ENCODE measurements around the gene CELSR1.

DNA sequence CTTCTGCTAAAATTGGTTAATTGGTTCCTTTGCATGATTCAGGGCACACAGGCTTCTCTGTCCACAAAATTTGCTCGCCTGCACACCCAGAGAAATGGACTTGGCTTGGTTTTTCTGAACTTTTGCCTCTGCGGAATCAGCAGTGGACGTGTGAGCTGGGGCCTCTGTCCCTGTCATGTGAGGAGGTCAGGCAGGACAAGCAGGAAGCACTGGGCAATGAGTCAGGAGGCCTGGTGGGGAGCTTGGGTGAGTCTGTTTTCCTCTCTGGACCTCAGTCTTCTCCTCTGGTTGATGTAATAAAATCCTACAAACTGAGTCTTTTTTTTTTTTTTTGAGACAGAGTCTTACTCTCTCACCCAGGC, 10.4 kb upstream of the CELSR1 start:
- TF ChIP-seq POLR2A (IDR thresholded peaks at IDR 0.05), result no peak
- TF ChIP-seq, protein P1, sequence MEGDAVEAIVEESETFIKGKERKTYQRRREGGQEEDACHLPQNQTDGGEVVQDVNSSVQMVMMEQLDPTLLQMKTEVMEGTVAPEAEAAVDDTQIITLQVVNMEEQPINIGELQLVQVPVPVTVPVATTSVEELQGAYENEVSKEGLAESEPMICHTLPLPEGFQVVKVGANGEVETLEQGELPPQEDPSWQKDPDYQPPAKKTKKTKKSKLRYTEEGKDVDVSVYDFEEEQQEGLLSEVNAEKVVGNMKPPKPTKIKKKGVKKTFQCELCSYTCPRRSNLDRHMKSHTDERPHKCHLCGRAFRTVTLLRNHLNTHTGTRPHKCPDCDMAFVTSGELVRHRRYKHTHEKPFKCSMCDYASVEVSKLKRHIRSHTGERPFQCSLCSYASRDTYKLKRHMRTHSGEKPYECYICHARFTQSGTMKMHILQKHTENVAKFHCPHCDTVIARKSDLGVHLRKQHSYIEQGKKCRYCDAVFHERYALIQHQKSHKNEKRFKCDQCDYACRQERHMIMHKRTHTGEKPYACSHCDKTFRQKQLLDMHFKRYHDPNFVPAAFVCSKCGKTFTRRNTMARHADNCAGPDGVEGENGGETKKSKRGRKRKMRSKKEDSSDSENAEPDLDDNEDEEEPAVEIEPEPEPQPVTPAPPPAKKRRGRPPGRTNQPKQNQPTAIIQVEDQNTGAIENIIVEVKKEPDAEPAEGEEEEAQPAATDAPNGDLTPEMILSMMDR (IDR thresholded peaks at IDR 0.05 in 8 of 11, conservative IDR thresholded peaks at IDR 0.05 in 3 of 11), result no peak

Measured in spleen (tissue), 7 donors.